Loucy (cell line): ENCODE measurements around the gene ST3GAL3.
"Not testable (repeated sequence)": the region's sequence is repeated elsewhere in the genome, so short reads cannot be mapped to it uniquely, and the experiment has no call there.

Experiments
- EZH2phosphoT487 ChIP-seq: fragments of 200-600 bp; IDR thresholded peaks from 2 replicates; pipeline ENCODE4 v1.6.1; 2018; ENCODE audit warnings: antibody characterized with exemption, mild to moderate bottlenecking, moderate library complexity, borderline replicate concordance
- TF ChIP-seq, protein P1 (sequence below): fragments of 200-600 bp; sonication (generic); conservative IDR thresholded peaks from 2 replicates; pipeline ENCODE4 v1.5.1; 2014; ENCODE audit warnings: mild to moderate bottlenecking, antibody characterized with exemption, low read length

DNA sequence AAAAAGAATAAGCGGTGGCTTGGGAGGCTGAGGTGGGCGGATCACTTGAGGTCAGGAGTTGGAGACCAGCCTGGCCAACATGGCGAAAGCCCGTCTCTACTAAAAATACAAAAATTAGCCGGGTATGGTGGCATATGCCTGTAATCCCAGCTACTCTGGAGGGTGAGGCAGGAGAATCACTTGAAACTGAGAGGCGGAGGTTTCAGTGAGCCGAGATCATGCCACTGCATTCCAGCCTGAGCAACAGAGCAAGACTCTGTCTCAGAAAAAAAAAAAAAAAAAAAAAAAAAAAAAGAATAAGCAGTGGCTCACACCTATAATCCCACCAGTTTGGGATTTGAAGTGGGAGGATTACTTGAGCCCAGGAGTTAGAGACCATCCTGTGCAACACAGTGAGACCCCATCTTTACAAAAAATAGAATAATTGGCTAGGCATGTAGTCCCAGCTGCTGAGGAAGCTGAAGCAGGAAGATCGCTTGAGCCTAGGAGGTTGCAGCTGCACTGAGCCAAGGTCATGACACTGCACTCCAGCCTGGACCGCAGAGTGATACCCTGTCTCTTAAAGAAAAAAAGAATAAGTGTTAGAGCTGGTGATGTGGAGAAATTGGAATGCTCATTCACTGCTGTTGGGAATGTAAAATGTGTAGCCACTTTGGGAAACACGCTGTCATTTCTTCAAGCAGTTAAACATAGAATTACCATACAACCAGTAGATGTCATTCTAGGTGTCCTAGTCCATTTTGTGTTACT, 12.5 kb downstream of the ST3GAL3 start:
- TF ChIP-seq, protein P1, sequence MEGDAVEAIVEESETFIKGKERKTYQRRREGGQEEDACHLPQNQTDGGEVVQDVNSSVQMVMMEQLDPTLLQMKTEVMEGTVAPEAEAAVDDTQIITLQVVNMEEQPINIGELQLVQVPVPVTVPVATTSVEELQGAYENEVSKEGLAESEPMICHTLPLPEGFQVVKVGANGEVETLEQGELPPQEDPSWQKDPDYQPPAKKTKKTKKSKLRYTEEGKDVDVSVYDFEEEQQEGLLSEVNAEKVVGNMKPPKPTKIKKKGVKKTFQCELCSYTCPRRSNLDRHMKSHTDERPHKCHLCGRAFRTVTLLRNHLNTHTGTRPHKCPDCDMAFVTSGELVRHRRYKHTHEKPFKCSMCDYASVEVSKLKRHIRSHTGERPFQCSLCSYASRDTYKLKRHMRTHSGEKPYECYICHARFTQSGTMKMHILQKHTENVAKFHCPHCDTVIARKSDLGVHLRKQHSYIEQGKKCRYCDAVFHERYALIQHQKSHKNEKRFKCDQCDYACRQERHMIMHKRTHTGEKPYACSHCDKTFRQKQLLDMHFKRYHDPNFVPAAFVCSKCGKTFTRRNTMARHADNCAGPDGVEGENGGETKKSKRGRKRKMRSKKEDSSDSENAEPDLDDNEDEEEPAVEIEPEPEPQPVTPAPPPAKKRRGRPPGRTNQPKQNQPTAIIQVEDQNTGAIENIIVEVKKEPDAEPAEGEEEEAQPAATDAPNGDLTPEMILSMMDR, result not testable (repeated sequence)
- TF ChIP-seq EZH2phosphoT487, result not testable (repeated sequence)
